ACHN (cell line): ENCODE results near the gene FIS1.

Experiments used
- DNase-seq: peaks from one replicate; pipeline ENCODE4 v3.0.0-alpha.2; 2015
- in situ Hi-C: cut with HindIII; loops from 2 replicates; pipeline ENCODE4 v1.10.0; 2017; ENCODE audit warnings: low sequenced_read_pairs, low pct_ligation_motif_present, low pct_unique_long_range_greater_than_20kb

Gene FIS1

DNA sequence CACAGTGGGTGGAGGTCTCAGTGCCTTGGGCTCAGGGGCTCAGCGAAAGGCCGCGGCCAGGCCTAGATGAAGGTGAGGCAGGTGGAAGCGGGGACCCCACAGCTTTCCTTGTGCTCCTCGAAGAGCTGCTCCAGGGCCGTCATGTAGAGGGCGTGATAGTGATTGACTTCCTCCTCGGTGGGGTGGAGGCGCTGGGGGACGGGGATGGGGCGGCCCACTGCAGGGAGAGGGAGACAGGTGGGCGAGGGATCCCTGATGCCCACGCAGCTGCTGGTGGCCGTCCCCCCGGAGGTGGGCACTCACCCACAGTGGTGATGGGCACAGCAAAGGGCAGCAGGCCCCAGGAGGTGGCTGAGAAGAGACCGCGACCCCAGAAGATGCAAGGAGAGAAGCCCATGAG is 49.0 kb downstream of the FIS1 start:
- DNase-seq: no peak
- in situ Hi-C loops: no loop called here
